Erythroblast (primary cell): ENCODE results near the gene PPM1M.
A peak's percentile ranks its signal among the peaks of the same experiment; 100 is the strongest.

Source experiments
- GATA1 ChIP-seq: IDR thresholded peaks from 2 replicates; pipeline ENCODE4 v1.6.1; 2011; ENCODE audit warnings: low read depth, mild to moderate bottlenecking, control low read depth, low read length, moderate library complexity
- POLR2A ChIP-seq: IDR thresholded peaks from 2 replicates; pipeline ENCODE4 v1.6.1; 2011; ENCODE audit warnings: mild to moderate bottlenecking, low read length

DNA sequence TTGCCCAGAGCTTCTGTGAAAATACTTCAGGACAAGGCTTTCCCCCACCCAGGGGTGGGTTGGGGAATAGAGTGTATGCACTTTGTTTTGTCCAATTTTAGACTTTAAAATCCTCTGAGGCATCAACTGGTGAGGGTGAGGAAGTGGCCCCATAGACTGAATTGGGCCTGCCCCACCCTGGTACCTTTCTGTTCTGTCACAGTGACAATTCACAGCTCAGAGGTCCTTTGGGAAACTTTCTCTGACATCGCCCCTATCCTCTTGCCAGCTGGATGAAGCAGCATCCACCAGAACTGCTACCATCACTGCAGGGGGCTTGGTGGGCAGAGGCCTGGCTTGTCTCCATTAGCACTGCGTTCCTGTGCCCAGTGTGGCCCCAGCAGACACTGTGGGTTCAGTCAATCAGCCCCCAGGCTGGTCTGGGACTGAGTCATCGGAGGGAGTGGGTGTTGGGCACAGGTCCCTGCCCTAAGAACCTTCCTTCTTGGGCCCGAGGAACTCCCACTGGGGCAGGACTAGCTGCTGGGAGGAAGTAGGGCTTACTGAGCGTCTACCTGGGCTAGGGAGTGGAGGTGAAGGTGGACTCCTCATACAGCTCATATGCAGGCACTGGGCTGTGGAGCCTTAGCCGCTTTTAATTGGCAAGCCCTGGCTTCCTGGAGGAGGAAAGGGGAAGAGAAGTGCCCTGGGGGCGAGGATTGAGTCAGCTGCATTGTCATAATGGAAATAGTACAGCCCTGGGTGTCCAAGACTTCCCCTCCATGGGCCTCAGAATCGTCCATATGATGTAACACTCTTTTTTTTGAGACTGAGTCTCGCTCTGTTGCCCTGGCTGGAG is 1.5 kb upstream of the PPM1M start:
- TF ChIP-seq POLR2A = peak; percentile 35
- no peak for TF ChIP-seq GATA1
